ENCODE results near the gene ZNF3. TPM values are rescaled to one million over a fixed set of nuclear protein-coding genes. Genes with fewer than 3 reads are reported as not detected.

The ZNF3 gene
- polyA plus RNA-seq, 1 donor (not counting 4 experiments of a cell fraction or from before 2014, with no cell fraction given), result 16.8 TPM

- Histone ChIP-seq H2AFZ (ENCODE audit: control insufficient read depth, low read length) (peak within 1 kb of the TSS; percentile 99), H3K36me3 (ENCODE audit: control insufficient read depth in 2 of 2, extremely low read depth in 1 of 2, insufficient read depth in 2 of 2, low read length in 2 of 2) (peaks cover 0 to 2% of the 10 kb centered on the region in 2 experiments), H3K4me3 (ENCODE audit: control insufficient read depth in 2 of 3, extremely low read depth in 1 of 3, insufficient read depth in 2 of 3, low read depth in 1 of 3, low read length in 3 of 3) (peak within 1 kb of the TSS; percentile 89 to 96 (median 94)), H3K9ac (ENCODE audit: control insufficient read depth, extremely low read depth, insufficient read depth, low read length) (peak within 1 kb of the TSS; percentile 97), H3K4me2 (ENCODE audit: control insufficient read depth, extremely low read depth, insufficient read depth, low read depth, low read length) (peak within 1 kb of the TSS; percentile 72), H3K27ac (ENCODE audit: control insufficient read depth, insufficient read depth, low read length) (peak within 1 kb of the TSS; percentile 97), H3K4me1 (ENCODE audit: control insufficient read depth, extremely low read depth, insufficient read depth, low read length) (peaks cover 10% of the 10 kb centered on the region), H3K9me3 (ENCODE audit: control insufficient read depth, low read depth, low read length) (no peaks in the 10 kb centered on the region), H3K9me1 (ENCODE audit: control insufficient read depth, extremely low read depth, insufficient read depth, low read length) (no peaks in the 10 kb centered on the region), H4K20me1 (ENCODE audit: control insufficient read depth, extremely low read depth, insufficient read depth, low read length) (no peaks in the 10 kb centered on the region), H3K27me3 (ENCODE audit: control insufficient read depth, extremely low read depth, insufficient read depth, low read length) (no peaks in the 10 kb centered on the region), H3K79me2 (ENCODE audit: control insufficient read depth, insufficient read depth, low read length) (no peaks in the 10 kb centered on the region)
- FAIRE-seq (peak; percentile 9), DNase-seq (ENCODE audit: low read depth, low spot score) (no peak)
- TF ChIP-seq CTCF (optimal IDR thresholded peaks at IDR 0.05 in 1 of 3, IDR thresholded peaks at IDR 0.05 in 1 of 3, conservative IDR thresholded peaks at IDR 0.05 in 1 of 3; ENCODE audit: extremely low read depth in 1 of 3, insufficient read depth in 2 of 3, low read length in 3 of 3) (no peak), EZH2 (IDR thresholded peaks at IDR 0.05; ENCODE audit: low read length) (no peak)
- dilution Hi-C loops (cut with MboI; ENCODE audit: extremely low pct_ligation_motif_present, low sequenced_read_pairs), result no loop called here
Observed at GRCh38 chr7:100126931-100127865, 45.7 kb upstream of the ZNF3 start, which contains the start of gene MBLAC1. Gene MBLAC1 (plus strand): TSS chr7:100126967. CDS start chr7:100127396, 429 bp downstream.

- Histone ChIP-seq H3K27me3 (ENCODE audit: control insufficient read depth, extremely low read depth, insufficient read depth, low read length) (no peaks in the 10 kb centered on the region), H3K9me1 (ENCODE audit: control insufficient read depth, extremely low read depth, insufficient read depth, low read length) (no peaks in the 10 kb centered on the region), H3K9ac (ENCODE audit: control insufficient read depth, extremely low read depth, insufficient read depth, low read length) (peak overlapping the region; percentile 97), H3K4me1 (ENCODE audit: control insufficient read depth, extremely low read depth, insufficient read depth, low read length) (peaks cover 10% of the 10 kb centered on the region), H3K9me3 (ENCODE audit: control insufficient read depth, low read depth, low read length) (no peaks in the 10 kb centered on the region), H2AFZ (ENCODE audit: control insufficient read depth, low read length) (peak overlapping the region; percentile 99), H3K4me3 (ENCODE audit: control insufficient read depth in 2 of 3, extremely low read depth in 1 of 3, insufficient read depth in 2 of 3, low read depth in 1 of 3, low read length in 3 of 3) (peak overlapping the region; percentile 89 to 96 (median 94)), H4K20me1 (ENCODE audit: control insufficient read depth, extremely low read depth, insufficient read depth, low read length) (no peaks in the 10 kb centered on the region), H3K4me2 (ENCODE audit: control insufficient read depth, extremely low read depth, insufficient read depth, low read depth, low read length) (peak overlapping the region; percentile 72), H3K79me2 (ENCODE audit: control insufficient read depth, insufficient read depth, low read length) (no peaks in the 10 kb centered on the region), H3K27ac (ENCODE audit: control insufficient read depth, insufficient read depth, low read length) (peak overlapping the region; percentile 97), H3K36me3 (ENCODE audit: control insufficient read depth in 2 of 2, extremely low read depth in 1 of 2, insufficient read depth in 2 of 2, low read length in 2 of 2) (peaks cover 0 to 2% of the 10 kb centered on the region in 2 experiments)
- DNase-seq (ENCODE audit: low read depth, low spot score) (no peak), FAIRE-seq (no peak)
- dilution Hi-C loops (cut with MboI; ENCODE audit: extremely low pct_ligation_motif_present, low sequenced_read_pairs), result no loop called here
- no peak for TF ChIP-seq EZH2 (IDR thresholded peaks at IDR 0.05; ENCODE audit: low read length)
- no peak for TF ChIP-seq CTCF (optimal IDR thresholded peaks at IDR 0.05 in 1 of 3, IDR thresholded peaks at IDR 0.05 in 1 of 3, conservative IDR thresholded peaks at IDR 0.05 in 1 of 3; ENCODE audit: extremely low read depth in 1 of 3, insufficient read depth in 2 of 3, low read length in 3 of 3)
Observed at GRCh38 chr7:100126239-100126930, 44.9 kb upstream of the ZNF3 start.

Measured in keratinocyte (primary cell).